ENCODE measurements around the gene SPATA32. TPM values are rescaled to one million over a fixed set of nuclear protein-coding genes. Genes with fewer than 3 reads are reported as not detected.

The SPATA32 gene
- under 1 TPM in 2 of 4 donors, not detected in 2; 0.04 to 0.32 TPM for polyA plus RNA-seq
- long read RNA-seq, donor 1, result 0 reads
- long read RNA-seq, donor 2, result 0 reads
- long read RNA-seq, donor 3, result 0 reads
- long read RNA-seq, donor 4, result 0 reads
- long read RNA-seq, donor 5, result 0 reads
- long read RNA-seq, donor 6, result 0 reads
- long read RNA-seq, donor 7, result 0 reads
- long read RNA-seq, donor 8, result 0 reads
- long read RNA-seq, donor 9, result 0 reads
- long read RNA-seq, donor 10, result 0 reads

- FAIRE-seq (no peak), DNase-seq (peak; percentile 71 to 72)
- H3K27ac ChIP-seq (ENCODE audit: low read depth in 1 of 3, low read length in 2 of 3), result peak within 1 kb of the TSS; percentile 6 to 66 (median 42)
- H3K9me3 ChIP-seq (ENCODE audit: control insufficient read depth in 2 of 2, insufficient read depth in 1 of 2, low read depth in 1 of 2, low read length in 1 of 2), result no peaks in the 10 kb centered on the region
- H3K4me3 ChIP-seq (ENCODE audit: low read depth in 1 of 3, low read length in 3 of 3), result peak within 1 kb of the TSS; percentile 54 to 64 (median 57)
- WGBS, 3 donors, result 3 to 5% (median 4%) methylated on average over 57 to 68 of the region's 68 CpGs
- H3K36me3 ChIP-seq (ENCODE audit: control insufficient read depth in 3 of 3, insufficient read depth in 2 of 3, low read depth in 1 of 3, low read length in 3 of 3), result peaks cover 0 to 37% (median 0%) of the 10 kb centered on the region in 3 donors
- peaks cover 12 to 47% (median 22%) of the 10 kb centered on the region in 3 donors for H3K4me1 ChIP-seq (ENCODE audit: control insufficient read depth in 3 of 3, insufficient read depth in 2 of 3, low read depth in 1 of 3, low read length in 2 of 3)
- H3K27me3 ChIP-seq (ENCODE audit: control insufficient read depth in 3 of 3, insufficient read depth in 3 of 3, low read length in 3 of 3), result no peaks in the 10 kb centered on the region
Measured at GRCh38 chr17:45261577-45262515, at the start of gene SPATA32. Gene SPATA32, minus strand, starts transcription at chr17:45262094. Its CDS starts 78 bp downstream, at chr17:45262016.

- no peak for FAIRE-seq
- H3K4me1 ChIP-seq (ENCODE audit: control insufficient read depth in 3 of 3, insufficient read depth in 2 of 3, low read depth in 1 of 3, low read length in 2 of 3), result peaks cover 27 to 67% (median 43%) of the 10 kb centered on the region in 3 donors
- peak overlapping the region in 1 of 3 donors; percentile 15 for H3K4me3 ChIP-seq (ENCODE audit: low read depth in 1 of 3, low read length in 3 of 3)
Measured at GRCh38 chr17:45311401-45311759, 49.5 kb upstream of the SPATA32 start.

GRCh38 chr17:45310380-45311324, 48.8 kb upstream of the SPATA32 start:
- no peak for FAIRE-seq
- 5 to 18% (median 7%) methylated on average over 3 of the region's 3 CpGs for WGBS, 3 donors
- peaks cover 0 to 16% (median 0%) of the 10 kb centered on the region in 3 donors for H3K36me3 ChIP-seq (ENCODE audit: control insufficient read depth in 3 of 3, insufficient read depth in 2 of 3, low read depth in 1 of 3, low read length in 3 of 3)
- peaks cover 29 to 60% (median 50%) of the 10 kb centered on the region in 3 donors for H3K4me1 ChIP-seq (ENCODE audit: control insufficient read depth in 3 of 3, insufficient read depth in 2 of 3, low read depth in 1 of 3, low read length in 2 of 3)
- no peaks in the 10 kb centered on the region for H3K9me3 ChIP-seq (ENCODE audit: control insufficient read depth in 2 of 2, insufficient read depth in 1 of 2, low read depth in 1 of 2, low read length in 1 of 2)
- H3K4me3 ChIP-seq (ENCODE audit: low read depth in 1 of 3, low read length in 3 of 3), result no peak overlapping the region
- H3K27me3 ChIP-seq (ENCODE audit: control insufficient read depth in 3 of 3, insufficient read depth in 3 of 3, low read length in 3 of 3), result no peaks in the 10 kb centered on the region
- peak overlapping the region; percentile 85 to 95 (median 93) for H3K27ac ChIP-seq (ENCODE audit: low read depth in 1 of 3, low read length in 2 of 3)
- peak; percentile 83 to 97 for DNase-seq

More at GRCh38 chr17:45311401-45311759, 49.5 kb upstream of the SPATA32 start:
- Histone ChIP-seq H3K27me3 (ENCODE audit: control insufficient read depth in 3 of 3, insufficient read depth in 3 of 3, low read length in 3 of 3) (no peaks in the 10 kb centered on the region), H3K36me3 (ENCODE audit: control insufficient read depth in 3 of 3, insufficient read depth in 2 of 3, low read depth in 1 of 3, low read length in 3 of 3) (peaks cover 0 to 15% (median 0%) of the 10 kb centered on the region in 3 donors), H3K9me3 (ENCODE audit: control insufficient read depth in 2 of 2, insufficient read depth in 1 of 2, low read depth in 1 of 2, low read length in 1 of 2) (no peaks in the 10 kb centered on the region), H3K27ac (ENCODE audit: low read depth in 1 of 3, low read length in 2 of 3) (peak overlapping the region; percentile 85 to 94 (median 93))
- WGBS, 3 donors, result 24 to 61% (median 39%) methylated on average over 4 of the region's 4 CpGs
- DNase-seq, result no peak

GRCh38 chr17:45309400-45309799, 47.5 kb upstream of the SPATA32 start:
- DNase-seq (peak in 1 of 2 donors; percentile 42), FAIRE-seq (no peak)
- Histone ChIP-seq H3K9me3 (ENCODE audit: control insufficient read depth in 2 of 2, insufficient read depth in 1 of 2, low read depth in 1 of 2, low read length in 1 of 2) (no peaks in the 10 kb centered on the region), H3K36me3 (ENCODE audit: control insufficient read depth in 3 of 3, insufficient read depth in 2 of 3, low read depth in 1 of 3, low read length in 3 of 3) (peaks cover 0 to 20% (median 0%) of the 10 kb centered on the region in 3 donors), H3K4me1 (ENCODE audit: control insufficient read depth in 3 of 3, insufficient read depth in 2 of 3, low read depth in 1 of 3, low read length in 2 of 3) (peaks cover 30 to 53% (median 48%) of the 10 kb centered on the region in 3 donors), H3K4me3 (ENCODE audit: low read depth in 1 of 3, low read length in 3 of 3) (no peak overlapping the region), H3K27me3 (ENCODE audit: control insufficient read depth in 3 of 3, insufficient read depth in 3 of 3, low read length in 3 of 3) (no peaks in the 10 kb centered on the region), H3K27ac (ENCODE audit: low read depth in 1 of 3, low read length in 2 of 3) (peak overlapping the region in 2 of 3 donors; percentile 0 to 37)
- 53 to 86% (median 61%) methylated on average over 4 of the region's 4 CpGs for WGBS, 3 donors

GRCh38 chr17:45308840-45309239, 46.9 kb upstream of the SPATA32 start:
- Histone ChIP-seq H3K27ac (ENCODE audit: low read depth in 1 of 3, low read length in 2 of 3) (peak overlapping the region in 2 of 3 donors; percentile 0 to 37), H3K9me3 (ENCODE audit: control insufficient read depth in 2 of 2, insufficient read depth in 1 of 2, low read depth in 1 of 2, low read length in 1 of 2) (no peaks in the 10 kb centered on the region), H3K27me3 (ENCODE audit: control insufficient read depth in 3 of 3, insufficient read depth in 3 of 3, low read length in 3 of 3) (no peaks in the 10 kb centered on the region), H3K4me1 (ENCODE audit: control insufficient read depth in 3 of 3, insufficient read depth in 2 of 3, low read depth in 1 of 3, low read length in 2 of 3) (peaks cover 30 to 52% (median 43%) of the 10 kb centered on the region in 3 donors), H3K36me3 (ENCODE audit: control insufficient read depth in 3 of 3, insufficient read depth in 2 of 3, low read depth in 1 of 3, low read length in 3 of 3) (peaks cover 0 to 20% (median 0%) of the 10 kb centered on the region in 3 donors), H3K4me3 (ENCODE audit: low read depth in 1 of 3, low read length in 3 of 3) (no peak overlapping the region)
- DNase-seq (no peak), FAIRE-seq (no peak)
- WGBS, 3 donors, result 93 to 97% (median 96%) methylated on average over 5 of the region's 5 CpGs

- DNase-seq (no peak), FAIRE-seq (no peak)
- Histone ChIP-seq H3K4me3 (ENCODE audit: low read depth in 1 of 3, low read length in 3 of 3) (no peak overlapping the region), H3K27ac (ENCODE audit: low read depth in 1 of 3, low read length in 2 of 3) (peak overlapping the region in 2 of 3 donors; percentile 69 to 82), H3K36me3 (ENCODE audit: control insufficient read depth in 3 of 3, insufficient read depth in 2 of 3, low read depth in 1 of 3, low read length in 3 of 3) (peaks cover 0 to 21% (median 0%) of the 10 kb centered on the region in 3 donors), H3K4me1 (ENCODE audit: control insufficient read depth in 3 of 3, insufficient read depth in 2 of 3, low read depth in 1 of 3, low read length in 2 of 3) (peaks cover 30 to 48% (median 34%) of the 10 kb centered on the region in 3 donors), H3K27me3 (ENCODE audit: control insufficient read depth in 3 of 3, insufficient read depth in 3 of 3, low read length in 3 of 3) (no peaks in the 10 kb centered on the region), H3K9me3 (ENCODE audit: control insufficient read depth in 2 of 2, insufficient read depth in 1 of 2, low read depth in 1 of 2, low read length in 1 of 2) (no peaks in the 10 kb centered on the region)
- WGBS, 3 donors, result 41 to 57% (median 43%) methylated on average over 6 of the region's 6 CpGs
Measured at GRCh38 chr17:45308016-45308365, 46.1 kb upstream of the SPATA32 start.

- 15 to 28% (median 19%) methylated on average over 9 of the region's 9 CpGs for WGBS, 3 donors
- Histone ChIP-seq H3K27me3 (ENCODE audit: control insufficient read depth in 3 of 3, insufficient read depth in 3 of 3, low read length in 3 of 3) (no peaks in the 10 kb centered on the region), H3K36me3 (ENCODE audit: control insufficient read depth in 3 of 3, insufficient read depth in 2 of 3, low read depth in 1 of 3, low read length in 3 of 3) (peaks cover 0 to 26% (median 0%) of the 10 kb centered on the region in 3 donors), H3K27ac (ENCODE audit: low read depth in 1 of 3, low read length in 2 of 3) (peak overlapping the region in 2 of 3 donors; percentile 69 to 82), H3K9me3 (ENCODE audit: control insufficient read depth in 2 of 2, insufficient read depth in 1 of 2, low read depth in 1 of 2, low read length in 1 of 2) (no peaks in the 10 kb centered on the region), H3K4me3 (ENCODE audit: low read depth in 1 of 3, low read length in 3 of 3) (no peak overlapping the region), H3K4me1 (ENCODE audit: control insufficient read depth in 3 of 3, insufficient read depth in 2 of 3, low read depth in 1 of 3, low read length in 2 of 3) (peaks cover 29 to 47% (median 30%) of the 10 kb centered on the region in 3 donors)
- FAIRE-seq (no peak), DNase-seq (peak in 1 of 2 donors; percentile 55)
Measured at GRCh38 chr17:45307290-45308015, 45.6 kb upstream of the SPATA32 start.
